Vagina (tissue), 2 donors: ENCODE measurements around the gene C12orf56. TPM values are rescaled to one million over a fixed set of nuclear protein-coding genes. Genes with fewer than 3 reads are reported as not detected.

Experiments used
- DNase-seq, 2 donors: peaks; one replicate each; pipeline ENCODE4 v3.0.0-alpha.2; 2017; ENCODE audit errors: extremely low spot score in 2 of 2
- H3K27ac ChIP-seq: fragments of 200-600 bp; sonication (generic); one replicate; pipeline ENCODE4 v1.5.1; 2019
- H3K27me3 ChIP-seq: fragments of 200-600 bp; sonication (generic); one replicate; pipeline ENCODE4 v1.5.1; 2019
- H3K36me3 ChIP-seq, 2 donors: fragments of 200-600 bp; sonication (generic); one replicate each; pipeline ENCODE4 v1.5.1; 2017 to 2019
- H3K4me1 ChIP-seq: fragments of 200-600 bp; sonication (generic); one replicate; pipeline ENCODE4 v1.5.1; 2019
- H3K4me3 ChIP-seq, 2 donors: fragments of 200-600 bp; sonication (generic); 1 replicate in 1 of 2; 2 replicates in 1 of 2; pipeline ENCODE4 v1.5.1; 2016 to 2019
- H3K9me3 ChIP-seq: fragments of 200-600 bp; sonication (generic); one replicate; pipeline ENCODE4 v1.5.1; 2019
- POLR2A ChIP-seq, 2 donors: fragments of 450-650 bp; IDR thresholded peaks; one replicate each; pipeline ENCODE4 v1.6.1; 2017; ENCODE audit warnings: antibody characterized with exemption in 2 of 2, mild to moderate bottlenecking in 2 of 2, moderate library complexity in 2 of 2
- POLR2AphosphoS5 ChIP-seq, 2 donors: sonication (generic); formaldehyde crosslinking; IDR thresholded peaks; one replicate each; pipeline ENCODE4 v1.9.0; 2017; ENCODE audit warnings: antibody characterized with exemption in 2 of 2, mild to moderate bottlenecking in 2 of 2, low read depth in 1 of 2; ENCODE audit not compliant: insufficient read depth in 1 of 2
- intact Hi-C: fragments of 100-400 bp; cut with DNase I; formaldehyde crosslinking; loops from one replicate; pipeline ENCODE4 v1.15.1; 2023
- total RNA-seq: library from RNA; depleted of rRNA; stranded (reverse); fragments of >200 nt; gene quantifications from one replicate; pipeline ENCODE4 v1.2.3, GENCODE V29; 2016
- TF ChIP-seq, protein P1 (sequence below), 3 experiments: fragments of 450-650 bp in 2 of 3; fragments of 200-600 bp in 1 of 3; sonication (generic) in 1 of 3; IDR thresholded peaks; one replicate each; pipeline ENCODE4 v1.5.1; 2017 to 2019; ENCODE audit warnings: antibody characterized with exemption in 3 of 3, mild to moderate bottlenecking in 2 of 3, moderate library complexity in 2 of 3

Gene C12orf56
- total RNA-seq, 1 donor from 2014 or later, result 7.4 TPM

DNA sequence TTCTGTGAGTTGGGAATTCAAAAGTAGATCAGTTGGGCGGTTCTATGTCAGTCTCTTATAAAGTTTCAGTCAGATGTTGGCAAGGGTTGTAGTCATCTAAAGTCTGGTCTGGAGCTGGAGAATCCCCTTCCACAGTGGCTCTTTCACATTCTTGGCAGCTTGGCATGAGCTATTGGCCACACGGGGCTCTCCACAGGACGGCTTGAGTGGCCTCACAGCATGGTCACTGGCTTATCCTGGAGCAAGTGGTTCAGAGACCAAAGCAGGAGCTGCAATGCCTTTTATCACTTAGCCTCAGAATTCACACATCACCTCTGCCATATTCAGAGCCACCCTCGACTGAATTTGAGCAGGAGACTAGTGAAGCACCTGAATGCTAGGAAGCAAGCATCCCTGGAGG is 161.3 kb downstream of the C12orf56 start:
- no peaks in the 10 kb centered on the region for H3K36me3 ChIP-seq
- no peak for TF ChIP-seq POLR2AphosphoS5 (IDR thresholded peaks at IDR 0.05; ENCODE audit: insufficient read depth in 1 of 2, low read depth in 1 of 2)
- H3K4me3 ChIP-seq, result no peak overlapping the region
- H3K27ac ChIP-seq, result no peak overlapping the region
- intact Hi-C loops, result no loop called here
- H3K27me3 ChIP-seq, result no peaks in the 10 kb centered on the region
- H3K4me1 ChIP-seq, result no peaks in the 10 kb centered on the region
- no peaks in the 10 kb centered on the region for H3K9me3 ChIP-seq
- no peak for DNase-seq

DNA sequence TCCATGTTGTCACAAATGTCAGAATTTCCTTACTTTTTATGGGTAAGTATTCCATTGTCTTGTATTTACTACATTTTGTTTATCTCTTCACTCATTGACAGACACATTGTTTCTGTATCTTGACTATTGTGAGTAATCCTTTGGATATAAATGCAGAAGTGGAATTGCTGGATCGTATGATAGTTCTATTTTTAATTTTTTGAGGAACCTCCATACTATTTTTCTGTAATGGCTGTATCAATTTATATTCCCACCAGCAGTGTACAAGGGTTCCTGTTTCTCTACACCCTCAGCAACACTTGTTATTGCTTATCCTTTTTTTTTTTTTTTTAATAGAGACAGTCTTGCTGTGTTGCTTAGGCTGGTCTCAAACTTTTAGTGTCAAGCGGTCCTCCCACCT is 164.9 kb downstream of the C12orf56 start:
- TF ChIP-seq, protein P1, sequence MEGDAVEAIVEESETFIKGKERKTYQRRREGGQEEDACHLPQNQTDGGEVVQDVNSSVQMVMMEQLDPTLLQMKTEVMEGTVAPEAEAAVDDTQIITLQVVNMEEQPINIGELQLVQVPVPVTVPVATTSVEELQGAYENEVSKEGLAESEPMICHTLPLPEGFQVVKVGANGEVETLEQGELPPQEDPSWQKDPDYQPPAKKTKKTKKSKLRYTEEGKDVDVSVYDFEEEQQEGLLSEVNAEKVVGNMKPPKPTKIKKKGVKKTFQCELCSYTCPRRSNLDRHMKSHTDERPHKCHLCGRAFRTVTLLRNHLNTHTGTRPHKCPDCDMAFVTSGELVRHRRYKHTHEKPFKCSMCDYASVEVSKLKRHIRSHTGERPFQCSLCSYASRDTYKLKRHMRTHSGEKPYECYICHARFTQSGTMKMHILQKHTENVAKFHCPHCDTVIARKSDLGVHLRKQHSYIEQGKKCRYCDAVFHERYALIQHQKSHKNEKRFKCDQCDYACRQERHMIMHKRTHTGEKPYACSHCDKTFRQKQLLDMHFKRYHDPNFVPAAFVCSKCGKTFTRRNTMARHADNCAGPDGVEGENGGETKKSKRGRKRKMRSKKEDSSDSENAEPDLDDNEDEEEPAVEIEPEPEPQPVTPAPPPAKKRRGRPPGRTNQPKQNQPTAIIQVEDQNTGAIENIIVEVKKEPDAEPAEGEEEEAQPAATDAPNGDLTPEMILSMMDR (IDR thresholded peaks at IDR 0.05), result no peak
- no peak for TF ChIP-seq POLR2A (IDR thresholded peaks at IDR 0.05)
- TF ChIP-seq POLR2AphosphoS5 (IDR thresholded peaks at IDR 0.05; ENCODE audit: insufficient read depth in 1 of 2, low read depth in 1 of 2), result no peak
- Histone ChIP-seq H3K4me3 (no peak overlapping the region), H3K27me3 (no peaks in the 10 kb centered on the region), H3K9me3 (no peaks in the 10 kb centered on the region), H3K36me3 (no peaks in the 10 kb centered on the region), H3K4me1 (peaks cover 11% of the 10 kb centered on the region), H3K27ac (no peak overlapping the region)
- intact Hi-C loops, result no loop called here
- DNase-seq, result no peak

DNA sequence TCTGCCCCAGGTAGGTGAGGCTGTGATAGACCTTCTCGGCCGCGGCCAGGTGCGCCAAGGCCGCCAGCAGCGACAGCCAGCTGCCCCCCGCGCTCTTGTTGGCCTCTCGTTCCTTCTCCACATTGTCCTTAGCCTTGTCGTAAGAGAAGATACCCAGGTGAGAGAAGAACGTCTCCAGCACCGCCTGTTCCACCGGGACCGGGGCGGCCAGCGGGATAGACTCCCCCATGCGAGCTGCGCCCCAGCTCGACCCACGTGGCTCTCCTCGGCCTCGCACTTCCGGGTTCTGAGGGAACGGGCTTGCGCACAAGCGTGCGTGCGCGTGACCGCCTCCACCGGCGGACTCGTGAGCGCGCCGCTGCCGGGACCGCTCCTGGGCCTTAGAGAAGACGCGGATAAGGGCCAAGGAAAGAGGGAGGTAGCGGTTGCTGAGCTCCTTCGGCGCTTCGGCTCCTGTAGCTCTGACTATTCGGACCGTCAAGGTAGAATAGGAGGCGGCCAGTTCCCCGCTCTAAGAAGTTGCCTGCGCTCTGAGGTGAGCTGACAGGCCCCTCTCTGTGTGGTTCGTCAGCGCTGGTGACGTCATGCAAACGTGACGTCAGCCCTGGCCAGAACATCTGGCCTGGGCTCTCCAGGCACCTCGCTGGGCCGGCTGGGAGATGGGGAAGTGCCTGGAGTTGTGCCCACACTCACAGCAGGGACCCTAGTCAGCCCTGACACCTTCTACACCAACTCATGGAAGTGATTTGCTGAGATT is 168.4 kb downstream of the C12orf56 start, which contains the start of gene KICS2:
KICS2 (minus strand) TSS at position 288 of the 757 bp plus-strand sequence; CDS start at position 229, 59 bp downstream.
- H3K36me3 ChIP-seq, result no peaks in the 10 kb centered on the region
- TF ChIP-seq, protein P1 (IDR thresholded peaks at IDR 0.05), result no peak
- TF ChIP-seq POLR2AphosphoS5 (IDR thresholded peaks at IDR 0.05; ENCODE audit: insufficient read depth in 1 of 2, low read depth in 1 of 2) (peak; percentile 70 to 96), POLR2A (IDR thresholded peaks at IDR 0.05) (peak in 1 of 2 donors; percentile 75)
- DNase-seq, result peak; percentile 93 to 96
- intact Hi-C loops, result no loop called here
- H3K9me3 ChIP-seq, result no peaks in the 10 kb centered on the region
- H3K4me3 ChIP-seq, result peak within 1 kb of the TSS; percentile 79 to 98
- peaks cover 11% of the 10 kb centered on the region for H3K4me1 ChIP-seq
- H3K27me3 ChIP-seq, result no peaks in the 10 kb centered on the region
- peak within 1 kb of the TSS; percentile 88 for H3K27ac ChIP-seq

DNA sequence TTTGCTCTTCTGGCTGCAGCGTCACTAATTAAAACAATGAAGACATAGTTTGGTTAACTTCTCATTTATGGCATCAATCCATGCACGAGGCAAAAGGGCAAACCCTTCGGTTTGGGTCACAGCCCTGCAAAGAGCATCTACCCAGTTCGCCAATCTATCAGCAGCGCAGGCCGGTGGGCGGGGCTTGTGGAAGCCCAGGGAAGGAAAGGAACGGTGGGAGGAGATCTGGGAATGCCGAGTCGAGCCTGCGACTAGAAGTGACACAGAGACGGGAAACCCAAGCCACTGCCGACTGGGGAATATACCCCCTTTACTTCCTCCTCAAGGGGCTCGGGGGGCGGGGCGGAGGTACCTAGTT is 168.9 kb downstream of the C12orf56 start:
- no peak for TF ChIP-seq POLR2A (IDR thresholded peaks at IDR 0.05)
- TF ChIP-seq, protein P1 (IDR thresholded peaks at IDR 0.05), result no peak
- TF ChIP-seq POLR2AphosphoS5 (IDR thresholded peaks at IDR 0.05; ENCODE audit: insufficient read depth in 1 of 2, low read depth in 1 of 2), result no peak
- intact Hi-C loops, result no loop called here

DNA sequence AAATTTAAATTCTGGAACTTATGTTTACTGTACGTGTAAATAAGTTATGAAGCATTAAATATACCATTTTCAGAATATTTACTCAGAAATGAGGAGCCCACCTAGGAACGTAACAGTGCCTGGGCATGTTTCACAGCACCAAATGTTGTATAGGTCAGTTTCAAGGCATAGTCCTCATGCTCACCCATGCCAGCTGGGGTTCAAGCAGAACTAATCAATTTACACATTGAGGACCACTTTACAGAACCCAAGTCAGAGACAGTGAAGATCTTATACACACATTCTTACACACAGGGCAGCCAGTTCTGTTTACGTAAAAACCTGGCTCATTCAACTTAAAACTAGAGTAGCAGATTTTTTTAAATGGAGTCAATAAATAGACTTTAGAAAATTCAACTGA is 170.5 kb downstream of the C12orf56 start:
- peaks cover 11% of the 10 kb centered on the region for H3K4me1 ChIP-seq
- no peaks in the 10 kb centered on the region for H3K36me3 ChIP-seq
- no peaks in the 10 kb centered on the region for H3K9me3 ChIP-seq
- intact Hi-C loops, result no loop called here
- no peaks in the 10 kb centered on the region for H3K27me3 ChIP-seq
- DNase-seq, result no peak
- TF ChIP-seq POLR2A (IDR thresholded peaks at IDR 0.05) (no peak), POLR2AphosphoS5 (IDR thresholded peaks at IDR 0.05; ENCODE audit: insufficient read depth in 1 of 2, low read depth in 1 of 2) (no peak)
- TF ChIP-seq, protein P1 (IDR thresholded peaks at IDR 0.05), result no peak
- no peak overlapping the region for H3K4me3 ChIP-seq
- no peak overlapping the region for H3K27ac ChIP-seq

More for the DNA sequence above, 168.9 kb downstream of the C12orf56 start:
- Histone ChIP-seq H3K4me3 (peak overlapping the region; percentile 79 to 98), H3K27ac (peak overlapping the region; percentile 88), H3K4me1 (peaks cover 11% of the 10 kb centered on the region), H3K27me3 (no peaks in the 10 kb centered on the region), H3K36me3 (no peaks in the 10 kb centered on the region), H3K9me3 (no peaks in the 10 kb centered on the region)
- peak in 1 of 2 donors; percentile 92 for DNase-seq
